ENCODE results near the gene KHDC4. TPM values are rescaled to one million over a fixed set of nuclear protein-coding genes. Genes with fewer than 3 reads are reported as not detected.

The KHDC4 gene
- total and polyA plus RNA-seq, 2 of the 13 experiments (the other 11 are each of a cell fraction or from before 2014, with no cell fraction given), result 33.5 to 92.0 TPM

DNA sequence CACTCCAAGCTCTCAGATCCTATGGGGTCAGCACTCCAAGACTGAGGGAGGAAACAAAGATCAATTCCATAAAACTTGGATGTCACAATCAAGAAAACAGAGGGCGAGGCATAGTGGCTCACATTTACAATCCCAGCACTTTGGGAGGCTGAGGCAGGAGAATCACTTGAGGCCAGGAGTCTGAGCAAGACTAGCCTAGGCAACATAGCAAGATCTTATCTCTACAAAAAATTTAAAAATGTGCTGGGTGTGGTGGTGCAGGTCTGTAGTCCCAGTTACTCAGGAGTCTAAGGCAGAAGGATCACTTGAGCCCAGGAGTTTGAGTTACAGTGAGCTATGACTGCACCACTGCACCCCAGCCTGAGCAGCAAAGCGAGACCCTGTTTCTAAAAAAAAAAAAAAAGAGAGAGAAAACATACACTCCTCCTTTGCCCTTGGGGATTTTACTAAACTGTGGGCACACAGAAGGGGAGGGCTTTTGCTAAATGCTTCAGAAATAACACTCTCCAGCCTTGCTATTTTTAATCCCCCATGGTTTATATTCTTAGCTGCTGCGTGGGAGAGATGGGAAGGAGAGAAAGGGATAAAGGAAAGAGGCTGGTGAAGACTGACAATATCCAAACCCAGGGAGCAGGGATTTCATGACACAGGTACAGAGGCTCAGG is 26.0 kb upstream of the KHDC4 start (continued):
- TF ChIP-seq EEA1 (CRISPR knock-in tag; IDR thresholded peaks at IDR 0.05; ENCODE audit: borderline replicate concordance) (no peak), FOXJ3 (CRISPR knock-in tag; IDR thresholded peaks at IDR 0.05; ENCODE audit: borderline replicate concordance) (no peak), SCMH1 (CRISPR knock-in tag; IDR thresholded peaks at IDR 0.05; ENCODE audit: borderline replicate concordance) (no peak), GATAD2A (CRISPR knock-in tag; IDR thresholded peaks at IDR 0.05) (no peak), JARID2 (CRISPR knock-in tag; IDR thresholded peaks at IDR 0.05; ENCODE audit: insufficient replicate concordance) (no peak)
- TF ChIP-seq, protein P1, sequence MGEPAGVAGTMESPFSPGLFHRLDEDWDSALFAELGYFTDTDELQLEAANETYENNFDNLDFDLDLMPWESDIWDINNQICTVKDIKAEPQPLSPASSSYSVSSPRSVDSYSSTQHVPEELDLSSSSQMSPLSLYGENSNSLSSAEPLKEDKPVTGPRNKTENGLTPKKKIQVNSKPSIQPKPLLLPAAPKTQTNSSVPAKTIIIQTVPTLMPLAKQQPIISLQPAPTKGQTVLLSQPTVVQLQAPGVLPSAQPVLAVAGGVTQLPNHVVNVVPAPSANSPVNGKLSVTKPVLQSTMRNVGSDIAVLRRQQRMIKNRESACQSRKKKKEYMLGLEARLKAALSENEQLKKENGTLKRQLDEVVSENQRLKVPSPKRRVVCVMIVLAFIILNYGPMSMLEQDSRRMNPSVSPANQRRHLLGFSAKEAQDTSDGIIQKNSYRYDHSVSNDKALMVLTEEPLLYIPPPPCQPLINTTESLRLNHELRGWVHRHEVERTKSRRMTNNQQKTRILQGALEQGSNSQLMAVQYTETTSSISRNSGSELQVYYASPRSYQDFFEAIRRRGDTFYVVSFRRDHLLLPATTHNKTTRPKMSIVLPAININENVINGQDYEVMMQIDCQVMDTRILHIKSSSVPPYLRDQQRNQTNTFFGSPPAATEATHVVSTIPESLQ (CRISPR knock-in tag; conservative IDR thresholded peaks at IDR 0.05), result no peak

DNA sequence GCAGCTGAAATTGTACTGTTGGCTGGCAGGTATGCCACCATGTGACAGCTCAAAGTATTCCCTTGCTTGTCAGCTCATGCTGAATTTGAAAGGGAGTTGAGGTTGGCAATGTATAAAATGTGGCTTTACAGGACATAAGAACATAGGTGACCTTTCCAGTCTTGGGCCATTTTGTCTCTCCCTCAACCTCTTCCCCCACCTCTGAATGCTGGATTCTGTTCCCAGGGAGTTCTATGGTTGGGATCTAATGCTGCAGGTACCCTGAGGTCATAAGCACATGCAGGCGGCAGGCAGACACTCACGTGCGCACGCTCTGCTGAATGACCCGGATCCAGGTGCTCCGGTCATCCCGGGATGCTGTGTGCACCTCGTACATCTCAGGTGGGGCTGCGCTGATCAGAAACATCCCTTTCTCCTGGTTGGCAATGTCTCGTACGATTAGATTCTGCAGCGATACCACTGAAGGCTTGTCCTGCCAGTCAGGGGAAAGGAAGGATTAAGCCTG is 23.2 kb upstream of the KHDC4 start:
- BruUV-seq (replicated peaks), result TSS peak; percentile 44
- no peaks in the 10 kb centered on the region for H3K9me3 ChIP-seq (ENCODE audit: low read length)
- H3K36me3 ChIP-seq (replicated peaks in 1 of 2; ENCODE audit: control insufficient read depth in 1 of 2, insufficient read depth in 2 of 2, low read length in 2 of 2), result peaks cover 28 to 69% of the 10 kb centered on the region in 2 experiments
- no peaks in the 10 kb centered on the region for H4K20me1 ChIP-seq (ENCODE audit: insufficient read depth, low read length)
- intact Hi-C loops (cut with micrococcal nuclease; ENCODE audit: unreplicated experiment), result no loop called here
- WGBS (ENCODE audit: low lambda C conversion rate), result 100% methylated on average over 7 of the region's 12 CpGs
- in situ Hi-C loops (cut with HindIII; ENCODE audit: extremely low pct_ligation_motif_present, low pct_unique_long_range_greater_than_20kb), result no loop called here
- no peak overlapping the region for H3K4me3 ChIP-seq (replicated peaks in 1 of 3; ENCODE audit: insufficient read depth in 1 of 3, low read depth in 2 of 3, low read length in 3 of 3)
- FAIRE-seq (no peak), ATAC-seq (no peak), DNase-seq (ENCODE audit: low spot score) (no peak)
- H3K27me3 ChIP-seq (ENCODE audit: control insufficient read depth in 1 of 2, insufficient read depth in 2 of 2, low read length in 2 of 2), result no peaks in the 10 kb centered on the region
- H3K27ac ChIP-seq (ENCODE audit: extremely low read length, insufficient read depth, low read length), result no peak overlapping the region
- POLR2A ChIA-PET, result interaction anchor here (1.2 to 5.6 kb wide), 3 partner anchors 11 to 21 kb away, joined by 3 to 28 read pairs (median 12); partner anchors contain the start of gene ARHGEF2
- H3K9ac ChIP-seq (ENCODE audit: insufficient read depth, low read depth, low read length), result no peak overlapping the region
- CTCF ChIA-PET (ENCODE audit: low intra/inter-chr PET ratio, low total read pairs), result no interaction called here
- no peaks in the 10 kb centered on the region for H3K4me1 ChIP-seq (ENCODE audit: insufficient read depth, low read length)
- no peak overlapping the region for H3K4me2 ChIP-seq (ENCODE audit: low read depth, low read length)
- no peak overlapping the region for H2AFZ ChIP-seq (ENCODE audit: low read length)
- H3K79me2 ChIP-seq (ENCODE audit: insufficient read depth, low read length), result no peaks in the 10 kb centered on the region
- TF ChIP-seq ATF7-NPFF (CRISPR knock-in tag; IDR thresholded peaks at IDR 0.05; ENCODE audit: low read depth) (no peak), ZNF614 (CRISPR knock-in tag; IDR thresholded peaks at IDR 0.05; ENCODE audit: borderline replicate concordance) (no peak), NFATC3 (CRISPR knock-in tag; IDR thresholded peaks at IDR 0.05) (no peak), HIVEP1 (CRISPR knock-in tag; IDR thresholded peaks at IDR 0.05) (no peak), RBM39 (IDR thresholded peaks at IDR 0.05; ENCODE audit: low read depth, low read length, poor library complexity, severe bottlenecking) (no peak), GZF1 (CRISPR knock-in tag; IDR thresholded peaks at IDR 0.05) (no peak), ZNF121 (CRISPR knock-in tag; IDR thresholded peaks at IDR 0.05) (no peak), SATB2 (CRISPR knock-in tag; IDR thresholded peaks at IDR 0.05) (no peak), ZNF678 (CRISPR knock-in tag; IDR thresholded peaks at IDR 0.05) (no peak), RELA (CRISPR knock-in tag; IDR thresholded peaks at IDR 0.05) (no peak), NCOA2 (CRISPR knock-in tag; IDR thresholded peaks at IDR 0.05) (no peak), BCL6 (CRISPR knock-in tag; IDR thresholded peaks at IDR 0.05) (no peak), ESRRA (CRISPR knock-in tag; IDR thresholded peaks at IDR 0.05; ENCODE audit: low read depth) (no peak)
- TF ChIP-seq, protein P2, sequence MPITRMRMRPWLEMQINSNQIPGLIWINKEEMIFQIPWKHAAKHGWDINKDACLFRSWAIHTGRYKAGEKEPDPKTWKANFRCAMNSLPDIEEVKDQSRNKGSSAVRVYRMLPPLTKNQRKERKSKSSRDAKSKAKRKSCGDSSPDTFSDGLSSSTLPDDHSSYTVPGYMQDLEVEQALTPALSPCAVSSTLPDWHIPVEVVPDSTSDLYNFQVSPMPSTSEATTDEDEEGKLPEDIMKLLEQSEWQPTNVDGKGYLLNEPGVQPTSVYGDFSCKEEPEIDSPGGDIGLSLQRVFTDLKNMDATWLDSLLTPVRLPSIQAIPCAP (CRISPR knock-in tag; IDR thresholded peaks at IDR 0.05; ENCODE audit: low read depth), result no peak
- TF ChIP-seq, protein P3, sequence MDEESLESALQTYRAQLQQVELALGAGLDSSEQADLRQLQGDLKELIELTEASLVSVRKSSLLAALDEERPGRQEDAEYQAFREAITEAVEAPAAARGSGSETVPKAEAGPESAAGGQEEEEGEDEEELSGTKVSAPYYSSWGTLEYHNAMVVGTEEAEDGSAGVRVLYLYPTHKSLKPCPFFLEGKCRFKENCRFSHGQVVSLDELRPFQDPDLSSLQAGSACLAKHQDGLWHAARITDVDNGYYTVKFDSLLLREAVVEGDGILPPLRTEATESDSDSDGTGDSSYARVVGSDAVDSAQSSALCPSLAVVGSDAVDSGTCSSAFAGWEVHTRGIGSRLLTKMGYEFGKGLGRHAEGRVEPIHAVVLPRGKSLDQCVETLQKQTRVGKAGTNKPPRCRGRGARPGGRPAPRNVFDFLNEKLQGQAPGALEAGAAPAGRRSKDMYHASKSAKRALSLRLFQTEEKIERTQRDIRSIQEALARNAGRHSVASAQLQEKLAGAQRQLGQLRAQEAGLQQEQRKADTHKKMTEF (CRISPR knock-in tag; IDR thresholded peaks at IDR 0.05), result no peak
